Liver (tissue), 9 donors: ENCODE measurements around the gene P4HA2. TPM values are rescaled to one million over a fixed set of nuclear protein-coding genes. Genes with fewer than 3 reads are reported as not detected.

ENCODE experiments used
- DNase-seq: peaks from one replicate; pipeline ENCODE4 v3.0.0-alpha.2; 2017; ENCODE audit warnings: low spot score
- H3K27ac ChIP-seq, 2 donors: one replicate each; pipeline ENCODE4 v1.7.0; 2013; ENCODE audit warnings: inconsistent platforms in 2 of 2, low read length in 2 of 2, control low read depth in 1 of 2, low read depth in 1 of 2, mild to moderate bottlenecking in 1 of 2
- H3K27me3 ChIP-seq, 4 donors: one replicate each; pipeline versions ENCODE4 v1.6.1 to v1.7.0; 2013; ENCODE audit warnings: low read length in 3 of 4, inconsistent platforms in 1 of 4, mild to moderate bottlenecking in 1 of 4, moderate library complexity in 1 of 4; ENCODE audit not compliant: control insufficient read depth in 4 of 4, insufficient read depth in 4 of 4
- H3K36me3 ChIP-seq, 4 donors: one replicate each; pipeline versions ENCODE4 v1.6.1 to v1.7.0; 2013; ENCODE audit warnings: low read length in 3 of 4, mild to moderate bottlenecking in 3 of 4, low read depth in 1 of 4, moderate library complexity in 1 of 4; ENCODE audit not compliant: control insufficient read depth in 4 of 4, insufficient read depth in 3 of 4
- H3K4me1 ChIP-seq, 4 donors: one replicate each; pipeline versions ENCODE4 v1.6.1 to v1.7.0; 2013; ENCODE audit warnings: low read length in 3 of 4, mild to moderate bottlenecking in 3 of 4, moderate library complexity in 1 of 4; ENCODE audit not compliant: control insufficient read depth in 4 of 4, insufficient read depth in 4 of 4
- H3K4me3 ChIP-seq, 3 donors: one replicate each; pipeline versions ENCODE4 v1.6.1 to v1.7.0; 2013; ENCODE audit warnings: low read length in 3 of 3, control low read depth in 1 of 3, low read depth in 1 of 3, mild to moderate bottlenecking in 1 of 3
- H3K9ac ChIP-seq, 2 donors: one replicate each; pipeline ENCODE4 v1.7.0; 2013; ENCODE audit warnings: low read length in 2 of 2, mild to moderate bottlenecking in 2 of 2, moderate library complexity in 2 of 2, control low read depth in 1 of 2, low read depth in 1 of 2
- H3K9me3 ChIP-seq, 4 donors: one replicate each; pipeline versions ENCODE4 v1.6.1 to v1.7.0; 2013; ENCODE audit warnings: low read length in 3 of 4; ENCODE audit not compliant: control insufficient read depth in 4 of 4
- EGR1 ChIP-seq, 2 donors: IDR thresholded peaks; 2 replicates each; pipeline ENCODE4 v1.6.1; 2016 to 2018; ENCODE audit warnings: antibody characterized with exemption in 2 of 2, low read depth in 2 of 2
- FOXA1 ChIP-seq: IDR thresholded peaks from 2 replicates; pipeline ENCODE4 v1.6.1; 2016; ENCODE audit warnings: antibody characterized with exemption
- FOXA2 ChIP-seq: IDR thresholded peaks from 2 replicates; pipeline ENCODE4 v1.6.1; 2016; ENCODE audit warnings: antibody characterized with exemption
- GABPA ChIP-seq, 2 donors: IDR thresholded peaks in 1 of 2; conservative IDR thresholded peaks in 1 of 2; 2 replicates each; pipeline ENCODE4 v1.6.1; 2016; ENCODE audit warnings: antibody characterized with exemption in 2 of 2, mild to moderate bottlenecking in 1 of 2, moderate library complexity in 1 of 2
- HNF4A ChIP-seq, 2 donors: conservative IDR thresholded peaks; 2 replicates each; pipeline ENCODE4 v1.6.1; 2016; ENCODE audit warnings: antibody characterized with exemption in 2 of 2, mild to moderate bottlenecking in 2 of 2
- HNF4G ChIP-seq: IDR thresholded peaks from 2 replicates; pipeline ENCODE4 v1.6.1; 2016; ENCODE audit warnings: antibody characterized with exemption
- JUND ChIP-seq, 2 donors: IDR thresholded peaks; 2 replicates each; pipeline ENCODE4 v1.6.1; 2016; ENCODE audit warnings: antibody characterized with exemption in 2 of 2
- NR2F2 ChIP-seq: IDR thresholded peaks from 2 replicates; pipeline ENCODE4 v1.6.1; 2016; ENCODE audit warnings: antibody characterized with exemption
- RXRA ChIP-seq, 2 donors: IDR thresholded peaks; 2 replicates each; pipeline ENCODE4 v1.6.1; 2017 to 2018; ENCODE audit warnings: antibody characterized with exemption in 2 of 2, mild to moderate bottlenecking in 1 of 2
- SP1 ChIP-seq: IDR thresholded peaks from 2 replicates; pipeline ENCODE4 v1.6.1; 2018; ENCODE audit warnings: antibody characterized with exemption, mild to moderate bottlenecking
- YY1 ChIP-seq: IDR thresholded peaks from 2 replicates; pipeline ENCODE4 v1.6.1; 2016; ENCODE audit warnings: antibody characterized with exemption, mild to moderate bottlenecking
- WGBS: extraction: QIAGEN DNeasy Blood & Tissue Kit; methylation state at CpG from one replicate; pipeline ENCODE4 v1.1.7; 2013; 5-methylcytosine and 5-hydroxymethylcytosine counted together
- polyA plus RNA-seq, 2 donors: library from polyadenylated mRNA; stranded (reverse) in 1 of 2; unstranded in 1 of 2; fragments of 200-250 nt in 1 of 2; fragments of >200 nt in 1 of 2; fragmentation: Nextera tagmentation in 1 of 2; extraction: Ambion mirVana in 1 of 2; gene quantifications; one replicate each; pipeline versions ENCODE4 v1.2.1 to v1.2.3, GENCODE V29; 2013 to 2015
- total RNA-seq, 2 donors: library from RNA; depleted of rRNA; stranded (reverse); fragments of >200 nt; gene quantifications; one replicate each; pipeline ENCODE4 v1.2.3, GENCODE V29; 2014
- TF ChIP-seq, protein P1 (sequence below): IDR thresholded peaks from 2 replicates; pipeline ENCODE4 v1.6.1; 2016; ENCODE audit warnings: antibody characterized with exemption, mild to moderate bottlenecking
- TF ChIP-seq, protein P2 (sequence below): IDR thresholded peaks from 2 replicates; pipeline ENCODE4 v1.6.1; 2016; ENCODE audit warnings: antibody characterized with exemption
- TF ChIP-seq, protein P3 (sequence below): IDR thresholded peaks from 2 replicates; pipeline ENCODE4 v1.6.1; 2016; ENCODE audit warnings: antibody characterized with exemption
- TF ChIP-seq, protein P4 (sequence below): fragments of 150-350 bp; IDR thresholded peaks from 2 replicates; pipeline ENCODE4 v1.5.1; 2017; ENCODE audit warnings: improper control_type of control experiment, low read depth, low read length; ENCODE audit not compliant: missing input control
- TF ChIP-seq, protein P5 (sequence below): IDR thresholded peaks from 2 replicates; pipeline ENCODE4 v1.6.1; 2016; ENCODE audit warnings: antibody characterized with exemption
- donor health status: healthy.
- donor health status: healthy.
- donor health status: healthy.
- donor health status: healthy.
- donor health status: healthy.

P4HA2 gene
- total and polyA plus RNA-seq, 4 donors, result 4.6 to 7.9 (median 6.1) TPM

DNA sequence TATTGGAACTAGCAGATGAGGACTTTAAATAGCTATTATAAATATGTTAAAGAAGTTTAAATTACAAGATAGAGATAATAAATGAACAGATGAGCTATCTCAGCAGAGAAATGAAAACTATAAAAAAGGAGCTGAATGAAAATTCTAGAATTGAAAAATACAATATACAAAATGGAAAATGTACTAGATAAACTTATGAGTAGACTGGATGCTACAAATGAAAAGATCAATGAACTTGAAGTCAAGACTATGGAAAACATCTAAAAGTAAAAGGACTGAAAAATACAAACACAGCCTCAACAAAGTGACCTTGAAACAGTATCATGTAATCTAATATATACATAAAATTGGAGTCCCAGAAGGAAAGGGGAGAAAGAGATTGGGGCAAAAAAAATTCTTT lies 19.2 kb upstream of the P4HA2 start:
- Histone ChIP-seq H3K9me3 (peaks cover 0 to 12% (median 6%) of the 10 kb centered on the region in 4 donors), H3K4me1 (no peaks in the 10 kb centered on the region), H3K9ac (no peak overlapping the region), H3K27ac (no peak overlapping the region), H3K36me3 (no peaks in the 10 kb centered on the region), H3K27me3 (no peaks in the 10 kb centered on the region), H3K4me3 (no peak overlapping the region)
- no peak for DNase-seq
- TF ChIP-seq, protein P1, sequence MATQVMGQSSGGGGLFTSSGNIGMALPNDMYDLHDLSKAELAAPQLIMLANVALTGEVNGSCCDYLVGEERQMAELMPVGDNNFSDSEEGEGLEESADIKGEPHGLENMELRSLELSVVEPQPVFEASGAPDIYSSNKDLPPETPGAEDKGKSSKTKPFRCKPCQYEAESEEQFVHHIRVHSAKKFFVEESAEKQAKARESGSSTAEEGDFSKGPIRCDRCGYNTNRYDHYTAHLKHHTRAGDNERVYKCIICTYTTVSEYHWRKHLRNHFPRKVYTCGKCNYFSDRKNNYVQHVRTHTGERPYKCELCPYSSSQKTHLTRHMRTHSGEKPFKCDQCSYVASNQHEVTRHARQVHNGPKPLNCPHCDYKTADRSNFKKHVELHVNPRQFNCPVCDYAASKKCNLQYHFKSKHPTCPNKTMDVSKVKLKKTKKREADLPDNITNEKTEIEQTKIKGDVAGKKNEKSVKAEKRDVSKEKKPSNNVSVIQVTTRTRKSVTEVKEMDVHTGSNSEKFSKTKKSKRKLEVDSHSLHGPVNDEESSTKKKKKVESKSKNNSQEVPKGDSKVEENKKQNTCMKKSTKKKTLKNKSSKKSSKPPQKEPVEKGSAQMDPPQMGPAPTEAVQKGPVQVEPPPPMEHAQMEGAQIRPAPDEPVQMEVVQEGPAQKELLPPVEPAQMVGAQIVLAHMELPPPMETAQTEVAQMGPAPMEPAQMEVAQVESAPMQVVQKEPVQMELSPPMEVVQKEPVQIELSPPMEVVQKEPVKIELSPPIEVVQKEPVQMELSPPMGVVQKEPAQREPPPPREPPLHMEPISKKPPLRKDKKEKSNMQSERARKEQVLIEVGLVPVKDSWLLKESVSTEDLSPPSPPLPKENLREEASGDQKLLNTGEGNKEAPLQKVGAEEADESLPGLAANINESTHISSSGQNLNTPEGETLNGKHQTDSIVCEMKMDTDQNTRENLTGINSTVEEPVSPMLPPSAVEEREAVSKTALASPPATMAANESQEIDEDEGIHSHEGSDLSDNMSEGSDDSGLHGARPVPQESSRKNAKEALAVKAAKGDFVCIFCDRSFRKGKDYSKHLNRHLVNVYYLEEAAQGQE, result no peak
- no peak for TF ChIP-seq HNF4A (conservative IDR thresholded peaks at IDR 0.05)
- TF ChIP-seq RXRA (IDR thresholded peaks at IDR 0.05), result no peak
- TF ChIP-seq, protein P2, sequence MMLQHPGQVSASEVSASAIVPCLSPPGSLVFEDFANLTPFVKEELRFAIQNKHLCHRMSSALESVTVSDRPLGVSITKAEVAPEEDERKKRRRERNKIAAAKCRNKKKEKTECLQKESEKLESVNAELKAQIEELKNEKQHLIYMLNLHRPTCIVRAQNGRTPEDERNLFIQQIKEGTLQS, result no peak
- TF ChIP-seq, protein P3, sequence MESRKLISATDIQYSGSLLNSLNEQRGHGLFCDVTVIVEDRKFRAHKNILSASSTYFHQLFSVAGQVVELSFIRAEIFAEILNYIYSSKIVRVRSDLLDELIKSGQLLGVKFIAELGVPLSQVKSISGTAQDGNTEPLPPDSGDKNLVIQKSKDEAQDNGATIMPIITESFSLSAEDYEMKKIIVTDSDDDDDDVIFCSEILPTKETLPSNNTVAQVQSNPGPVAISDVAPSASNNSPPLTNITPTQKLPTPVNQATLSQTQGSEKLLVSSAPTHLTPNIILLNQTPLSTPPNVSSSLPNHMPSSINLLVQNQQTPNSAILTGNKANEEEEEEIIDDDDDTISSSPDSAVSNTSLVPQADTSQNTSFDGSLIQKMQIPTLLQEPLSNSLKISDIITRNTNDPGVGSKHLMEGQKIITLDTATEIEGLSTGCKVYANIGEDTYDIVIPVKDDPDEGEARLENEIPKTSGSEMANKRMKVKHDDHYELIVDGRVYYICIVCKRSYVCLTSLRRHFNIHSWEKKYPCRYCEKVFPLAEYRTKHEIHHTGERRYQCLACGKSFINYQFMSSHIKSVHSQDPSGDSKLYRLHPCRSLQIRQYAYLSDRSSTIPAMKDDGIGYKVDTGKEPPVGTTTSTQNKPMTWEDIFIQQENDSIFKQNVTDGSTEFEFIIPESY, result no peak
- no peak for TF ChIP-seq YY1
- no peak for TF ChIP-seq FOXA2
- no peak for TF ChIP-seq SP1
- no peak for TF ChIP-seq FOXA1
- TF ChIP-seq, protein P4, sequence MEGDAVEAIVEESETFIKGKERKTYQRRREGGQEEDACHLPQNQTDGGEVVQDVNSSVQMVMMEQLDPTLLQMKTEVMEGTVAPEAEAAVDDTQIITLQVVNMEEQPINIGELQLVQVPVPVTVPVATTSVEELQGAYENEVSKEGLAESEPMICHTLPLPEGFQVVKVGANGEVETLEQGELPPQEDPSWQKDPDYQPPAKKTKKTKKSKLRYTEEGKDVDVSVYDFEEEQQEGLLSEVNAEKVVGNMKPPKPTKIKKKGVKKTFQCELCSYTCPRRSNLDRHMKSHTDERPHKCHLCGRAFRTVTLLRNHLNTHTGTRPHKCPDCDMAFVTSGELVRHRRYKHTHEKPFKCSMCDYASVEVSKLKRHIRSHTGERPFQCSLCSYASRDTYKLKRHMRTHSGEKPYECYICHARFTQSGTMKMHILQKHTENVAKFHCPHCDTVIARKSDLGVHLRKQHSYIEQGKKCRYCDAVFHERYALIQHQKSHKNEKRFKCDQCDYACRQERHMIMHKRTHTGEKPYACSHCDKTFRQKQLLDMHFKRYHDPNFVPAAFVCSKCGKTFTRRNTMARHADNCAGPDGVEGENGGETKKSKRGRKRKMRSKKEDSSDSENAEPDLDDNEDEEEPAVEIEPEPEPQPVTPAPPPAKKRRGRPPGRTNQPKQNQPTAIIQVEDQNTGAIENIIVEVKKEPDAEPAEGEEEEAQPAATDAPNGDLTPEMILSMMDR, result no peak
- no peak for TF ChIP-seq GABPA (IDR thresholded peaks at IDR 0.05 in 1 of 2, conservative IDR thresholded peaks at IDR 0.05 in 1 of 2)
- TF ChIP-seq, protein P5, sequence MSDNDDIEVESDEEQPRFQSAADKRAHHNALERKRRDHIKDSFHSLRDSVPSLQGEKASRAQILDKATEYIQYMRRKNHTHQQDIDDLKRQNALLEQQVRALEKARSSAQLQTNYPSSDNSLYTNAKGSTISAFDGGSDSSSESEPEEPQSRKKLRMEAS, result no peak

DNA sequence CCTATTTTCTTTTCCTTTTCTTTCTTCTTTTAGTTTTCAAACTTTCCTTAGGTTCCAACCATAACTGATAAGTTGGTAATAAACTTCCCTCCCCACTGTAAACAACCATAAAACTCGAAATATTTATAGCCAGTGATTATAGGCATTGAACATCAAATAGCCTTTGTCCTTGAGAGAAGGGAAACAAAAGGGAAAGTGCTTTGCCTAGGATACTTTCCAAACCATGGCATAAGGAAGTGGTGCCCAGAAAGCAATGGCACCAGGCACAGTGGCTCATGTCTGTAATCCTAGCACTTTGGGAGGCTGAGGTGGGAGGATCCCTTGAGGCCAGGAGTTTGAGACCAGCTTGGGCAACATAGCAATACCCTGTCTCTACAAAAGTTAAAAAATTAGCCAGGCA lies 17.9 kb upstream of the P4HA2 start:
- Histone ChIP-seq H3K9ac (no peak overlapping the region), H3K9me3 (peaks cover 0 to 12% (median 7%) of the 10 kb centered on the region in 4 donors), H3K27me3 (no peaks in the 10 kb centered on the region), H3K4me1 (no peaks in the 10 kb centered on the region), H3K4me3 (no peak overlapping the region), H3K36me3 (no peaks in the 10 kb centered on the region), H3K27ac (no peak overlapping the region)
- no peak for DNase-seq
- WGBS, result 63% methylated on average over 1 of the region's 1 CpG
- TF ChIP-seq, protein P2, result no peak
- TF ChIP-seq, protein P4, result no peak
- TF ChIP-seq SP1, result no peak
- no peak for TF ChIP-seq JUND (IDR thresholded peaks at IDR 0.05)
- TF ChIP-seq NR2F2, result no peak
- no peak for TF ChIP-seq YY1
- no peak for TF ChIP-seq FOXA2
- TF ChIP-seq HNF4G, result no peak
- TF ChIP-seq EGR1 (IDR thresholded peaks at IDR 0.05; ENCODE audit: low read depth in 2 of 2), result no peak
- TF ChIP-seq, protein P1, result no peak
